SK-N-SH treated with all-trans-retinoic acid at 6 μM for 48 hours (cell line): ENCODE results near the gene UBE2L6.

ENCODE experiments used
- ATAC-seq: fragments of 200-7000 bp; cut with Tn5 transposase; 3 replicates; pipeline ENCODE4 v1.9.1; 2020; ENCODE audit warnings: mild to moderate bottlenecking, moderate library complexity
- BACH2 ChIP-seq: fragments of 250-450 bp; sonication (Bioruptor Pico); IDR thresholded peaks from 2 replicates; pipeline ENCODE4 v1.9.0; 2021; ENCODE audit warnings: mild to moderate bottlenecking, borderline replicate concordance
- CSDC2 ChIP-seq: fragments of 250-450 bp; sonication (Bioruptor Pico); IDR thresholded peaks from 2 replicates; pipeline ENCODE4 v1.5.0; 2020; ENCODE audit warnings: mild to moderate bottlenecking, moderate library complexity
- ESRRG ChIP-seq: fragments of 250-450 bp; sonication (Bioruptor Pico); IDR thresholded peaks from 2 replicates; pipeline ENCODE4 v1.6.1; 2021; ENCODE audit warnings: mild to moderate bottlenecking
- GLIS3 ChIP-seq: fragments of 250-450 bp; sonication (Bioruptor Pico); IDR thresholded peaks from 2 replicates; pipeline ENCODE4 v1.5.0; 2020; ENCODE audit warnings: mild to moderate bottlenecking, moderate library complexity
- ISL1 ChIP-seq: fragments of 250-450 bp; sonication (Bioruptor Pico); IDR thresholded peaks from 2 replicates; pipeline ENCODE4 v2.1.2; 2022; ENCODE audit warnings: mild to moderate bottlenecking, moderate library complexity
- OSR1 ChIP-seq: fragments of 250-450 bp; sonication (Bioruptor Pico); IDR thresholded peaks from 2 replicates; pipeline ENCODE4 v1.8.0; 2022; ENCODE audit warnings: moderate library complexity, mild to moderate bottlenecking, inconsistent platforms
- PPARA ChIP-seq: fragments of 250-450 bp; sonication (Bioruptor Pico); IDR thresholded peaks from 2 replicates; pipeline ENCODE4 v1.5.0; 2020; ENCODE audit warnings: mild to moderate bottlenecking, borderline replicate concordance
- RARB ChIP-seq: fragments of 250-450 bp; sonication (Bioruptor Pico); IDR thresholded peaks from 2 replicates; pipeline ENCODE4 v1.8.0; 2021; ENCODE audit warnings: mild to moderate bottlenecking, moderate library complexity
- SNAI2 ChIP-seq: fragments of 250-450 bp; sonication (Bioruptor Pico); IDR thresholded peaks from 2 replicates; pipeline ENCODE4 v1.5.0; 2020; ENCODE audit warnings: mild to moderate bottlenecking, moderate library complexity
- TCF4 ChIP-seq: fragments of 250-450 bp; sonication (Bioruptor Pico); IDR thresholded peaks from 2 replicates; pipeline ENCODE4 v1.8.0; 2021; ENCODE audit warnings: mild to moderate bottlenecking, moderate library complexity, borderline replicate concordance
- TOX ChIP-seq: fragments of 250-450 bp; sonication (Bioruptor Pico); IDR thresholded peaks from 2 replicates; pipeline ENCODE4 v1.8.0; 2021; ENCODE audit warnings: mild to moderate bottlenecking, moderate library complexity, borderline replicate concordance
- ZC3H10 ChIP-seq: fragments of 250-450 bp; sonication (Bioruptor Pico); IDR thresholded peaks from 2 replicates; pipeline ENCODE4 v1.5.1; 2021; ENCODE audit warnings: mild to moderate bottlenecking, moderate library complexity
- ZFP3 ChIP-seq: fragments of 250-450 bp; sonication (Bioruptor Pico); IDR thresholded peaks from 2 replicates; pipeline ENCODE4 v1.5.0; 2020; ENCODE audit warnings: mild to moderate bottlenecking, moderate library complexity
- ZFP30 ChIP-seq: fragments of 450-650 bp; formaldehyde crosslinking; IDR thresholded peaks from 2 replicates; pipeline ENCODE4 v1.5.0; 2022; ENCODE audit warnings: mild to moderate bottlenecking, moderate library complexity
- ZNF565 ChIP-seq: fragments of 450-650 bp; formaldehyde crosslinking; conservative IDR thresholded peaks from 2 replicates; pipeline ENCODE4 v1.5.0; 2020; ENCODE audit warnings: low read depth, mild to moderate bottlenecking, moderate library complexity
- ZNF70 ChIP-seq: fragments of 450-650 bp; formaldehyde crosslinking; IDR thresholded peaks from 2 replicates; pipeline ENCODE4 v1.5.0; 2020; ENCODE audit warnings: mild to moderate bottlenecking, moderate library complexity
- ZNF8 ChIP-seq: fragments of 450-650 bp; formaldehyde crosslinking; IDR thresholded peaks from 2 replicates; pipeline ENCODE4 v1.5.0; 2020; ENCODE audit warnings: mild to moderate bottlenecking, moderate library complexity
- TF ChIP-seq, protein P1 (sequence below): fragments of 250-450 bp; sonication (Bioruptor Pico); IDR thresholded peaks from 2 replicates; pipeline ENCODE4 v1.5.0; 2020; ENCODE audit warnings: mild to moderate bottlenecking, moderate library complexity
- TF ChIP-seq, protein P2 (sequence below): fragments of 250-450 bp; sonication (Bioruptor Pico); IDR thresholded peaks from 2 replicates; pipeline ENCODE4 v1.5.1; 2020; ENCODE audit warnings: low read depth, mild to moderate bottlenecking, moderate library complexity
- TF ChIP-seq, protein P3 (sequence below): fragments of 250-450 bp; sonication (Bioruptor Pico); IDR thresholded peaks from 2 replicates; pipeline ENCODE4 v1.8.0; 2021; ENCODE audit warnings: low read depth, mild to moderate bottlenecking, moderate library complexity, borderline replicate concordance
- TF ChIP-seq, protein P4 (sequence below): fragments of 250-450 bp; sonication (Bioruptor Pico); IDR thresholded peaks from 2 replicates; pipeline ENCODE4 v1.5.1; 2021; ENCODE audit warnings: mild to moderate bottlenecking, moderate library complexity
- TF ChIP-seq, protein P5 (sequence below): fragments of 250-450 bp; sonication (Bioruptor Pico); IDR thresholded peaks from 2 replicates; pipeline ENCODE4 v1.8.0; 2020; ENCODE audit warnings: mild to moderate bottlenecking, moderate library complexity, borderline replicate concordance

Gene UBE2L6

DNA sequence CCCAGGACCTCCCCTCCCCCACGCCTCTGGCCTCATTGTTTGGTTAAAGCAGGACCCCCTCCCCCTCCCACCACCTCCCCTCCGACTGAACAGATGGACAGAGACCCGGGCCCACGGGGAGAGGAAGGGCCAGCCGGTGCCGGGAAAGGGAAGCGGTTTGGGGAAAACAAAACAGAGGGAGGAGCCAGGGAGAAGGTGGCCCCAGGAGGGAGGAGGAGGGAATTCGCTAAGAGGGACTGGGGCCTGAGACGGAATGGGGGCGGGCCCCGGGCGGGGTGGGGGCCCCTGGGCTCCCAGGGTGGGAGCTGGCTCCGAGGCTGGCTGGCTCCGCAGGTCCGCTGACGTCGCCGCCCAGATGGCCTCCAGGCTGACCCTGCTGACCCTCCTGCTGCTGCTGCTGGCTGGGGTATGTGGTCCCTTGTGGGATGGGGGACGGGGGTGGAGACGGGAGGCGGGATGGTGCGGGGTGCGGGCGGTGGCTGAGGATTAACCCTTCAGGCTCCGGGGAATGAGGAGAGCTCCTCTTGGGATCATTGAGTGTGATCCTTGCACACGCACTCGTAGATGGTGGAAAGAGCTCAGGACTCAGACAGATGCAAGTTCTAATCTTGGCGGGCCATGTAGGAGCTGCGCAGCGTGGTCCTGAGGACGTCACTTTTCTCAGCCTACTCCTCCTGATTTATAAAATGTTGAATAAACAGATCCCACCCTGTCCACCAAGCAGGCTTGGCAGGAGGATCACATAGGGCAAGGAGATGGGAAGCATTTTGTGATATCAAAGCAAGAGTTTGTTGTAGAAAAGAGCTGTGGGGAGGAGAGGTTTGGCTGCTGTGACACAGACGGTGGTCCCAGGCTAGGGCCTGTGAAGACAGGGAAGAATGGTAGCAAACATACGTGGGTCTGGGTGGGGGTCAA, 30.7 kb upstream of the UBE2L6 start:
- TF ChIP-seq GLIS3, result no peak
- TF ChIP-seq ZNF8 (CRISPR knock-in tag), result no peak
- no peak for TF ChIP-seq ZFP3 (CRISPR knock-in tag)
- TF ChIP-seq SNAI2 (CRISPR knock-in tag), result no peak
- no peak for TF ChIP-seq BACH2
- no peak for TF ChIP-seq ZNF565 (CRISPR knock-in tag)
- TF ChIP-seq ZC3H10 (CRISPR knock-in tag), result no peak
- TF ChIP-seq TOX, result no peak
- no peak for TF ChIP-seq ZFP30 (CRISPR knock-in tag)
- TF ChIP-seq, protein P1, sequence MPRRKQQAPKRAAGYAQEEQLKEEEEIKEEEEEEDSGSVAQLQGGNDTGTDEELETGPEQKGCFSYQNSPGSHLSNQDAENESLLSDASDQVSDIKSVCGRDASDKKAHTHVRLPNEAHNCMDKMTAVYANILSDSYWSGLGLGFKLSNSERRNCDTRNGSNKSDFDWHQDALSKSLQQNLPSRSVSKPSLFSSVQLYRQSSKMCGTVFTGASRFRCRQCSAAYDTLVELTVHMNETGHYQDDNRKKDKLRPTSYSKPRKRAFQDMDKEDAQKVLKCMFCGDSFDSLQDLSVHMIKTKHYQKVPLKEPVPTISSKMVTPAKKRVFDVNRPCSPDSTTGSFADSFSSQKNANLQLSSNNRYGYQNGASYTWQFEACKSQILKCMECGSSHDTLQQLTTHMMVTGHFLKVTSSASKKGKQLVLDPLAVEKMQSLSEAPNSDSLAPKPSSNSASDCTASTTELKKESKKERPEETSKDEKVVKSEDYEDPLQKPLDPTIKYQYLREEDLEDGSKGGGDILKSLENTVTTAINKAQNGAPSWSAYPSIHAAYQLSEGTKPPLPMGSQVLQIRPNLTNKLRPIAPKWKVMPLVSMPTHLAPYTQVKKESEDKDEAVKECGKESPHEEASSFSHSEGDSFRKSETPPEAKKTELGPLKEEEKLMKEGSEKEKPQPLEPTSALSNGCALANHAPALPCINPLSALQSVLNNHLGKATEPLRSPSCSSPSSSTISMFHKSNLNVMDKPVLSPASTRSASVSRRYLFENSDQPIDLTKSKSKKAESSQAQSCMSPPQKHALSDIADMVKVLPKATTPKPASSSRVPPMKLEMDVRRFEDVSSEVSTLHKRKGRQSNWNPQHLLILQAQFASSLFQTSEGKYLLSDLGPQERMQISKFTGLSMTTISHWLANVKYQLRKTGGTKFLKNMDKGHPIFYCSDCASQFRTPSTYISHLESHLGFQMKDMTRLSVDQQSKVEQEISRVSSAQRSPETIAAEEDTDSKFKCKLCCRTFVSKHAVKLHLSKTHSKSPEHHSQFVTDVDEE (CRISPR knock-in tag), result no peak
- TF ChIP-seq RARB (CRISPR knock-in tag), result no peak
- TF ChIP-seq, protein P2, sequence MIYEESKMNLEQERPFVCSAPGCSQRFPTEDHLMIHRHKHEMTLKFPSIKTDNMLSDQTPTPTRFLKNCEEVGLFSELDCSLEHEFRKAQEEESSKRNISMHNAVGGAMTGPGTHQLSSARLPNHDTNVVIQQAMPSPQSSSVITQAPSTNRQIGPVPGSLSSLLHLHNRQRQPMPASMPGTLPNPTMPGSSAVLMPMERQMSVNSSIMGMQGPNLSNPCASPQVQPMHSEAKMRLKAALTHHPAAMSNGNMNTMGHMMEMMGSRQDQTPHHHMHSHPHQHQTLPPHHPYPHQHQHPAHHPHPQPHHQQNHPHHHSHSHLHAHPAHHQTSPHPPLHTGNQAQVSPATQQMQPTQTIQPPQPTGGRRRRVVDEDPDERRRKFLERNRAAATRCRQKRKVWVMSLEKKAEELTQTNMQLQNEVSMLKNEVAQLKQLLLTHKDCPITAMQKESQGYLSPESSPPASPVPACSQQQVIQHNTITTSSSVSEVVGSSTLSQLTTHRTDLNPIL (CRISPR knock-in tag), result no peak
- no peak for TF ChIP-seq ZNF70
- TF ChIP-seq, protein P3, sequence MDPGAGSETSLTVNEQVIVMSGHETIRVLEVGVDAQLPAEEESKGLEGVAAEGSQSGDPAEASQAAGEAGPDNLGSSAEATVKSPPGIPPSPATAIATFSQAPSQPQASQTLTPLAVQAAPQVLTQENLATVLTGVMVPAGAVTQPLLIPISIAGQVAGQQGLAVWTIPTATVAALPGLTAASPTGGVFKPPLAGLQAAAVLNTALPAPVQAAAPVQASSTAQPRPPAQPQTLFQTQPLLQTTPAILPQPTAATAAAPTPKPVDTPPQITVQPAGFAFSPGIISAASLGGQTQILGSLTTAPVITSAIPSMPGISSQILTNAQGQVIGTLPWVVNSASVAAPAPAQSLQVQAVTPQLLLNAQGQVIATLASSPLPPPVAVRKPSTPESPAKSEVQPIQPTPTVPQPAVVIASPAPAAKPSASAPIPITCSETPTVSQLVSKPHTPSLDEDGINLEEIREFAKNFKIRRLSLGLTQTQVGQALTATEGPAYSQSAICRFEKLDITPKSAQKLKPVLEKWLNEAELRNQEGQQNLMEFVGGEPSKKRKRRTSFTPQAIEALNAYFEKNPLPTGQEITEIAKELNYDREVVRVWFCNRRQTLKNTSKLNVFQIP, result no peak
- TF ChIP-seq, protein P4, sequence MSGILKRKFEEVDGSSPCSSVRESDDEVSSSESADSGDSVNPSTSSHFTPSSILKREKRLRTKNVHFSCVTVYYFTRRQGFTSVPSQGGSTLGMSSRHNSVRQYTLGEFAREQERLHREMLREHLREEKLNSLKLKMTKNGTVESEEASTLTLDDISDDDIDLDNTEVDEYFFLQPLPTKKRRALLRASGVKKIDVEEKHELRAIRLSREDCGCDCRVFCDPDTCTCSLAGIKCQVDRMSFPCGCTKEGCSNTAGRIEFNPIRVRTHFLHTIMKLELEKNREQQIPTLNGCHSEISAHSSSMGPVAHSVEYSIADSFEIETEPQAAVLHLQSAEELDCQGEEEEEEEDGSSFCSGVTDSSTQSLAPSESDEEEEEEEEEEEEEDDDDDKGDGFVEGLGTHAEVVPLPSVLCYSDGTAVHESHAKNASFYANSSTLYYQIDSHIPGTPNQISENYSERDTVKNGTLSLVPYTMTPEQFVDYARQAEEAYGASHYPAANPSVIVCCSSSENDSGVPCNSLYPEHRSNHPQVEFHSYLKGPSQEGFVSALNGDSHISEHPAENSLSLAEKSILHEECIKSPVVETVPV (CRISPR knock-in tag), result no peak
- no peak for TF ChIP-seq ISL1 (CRISPR knock-in tag)
- ATAC-seq, result peak; percentile 88

DNA sequence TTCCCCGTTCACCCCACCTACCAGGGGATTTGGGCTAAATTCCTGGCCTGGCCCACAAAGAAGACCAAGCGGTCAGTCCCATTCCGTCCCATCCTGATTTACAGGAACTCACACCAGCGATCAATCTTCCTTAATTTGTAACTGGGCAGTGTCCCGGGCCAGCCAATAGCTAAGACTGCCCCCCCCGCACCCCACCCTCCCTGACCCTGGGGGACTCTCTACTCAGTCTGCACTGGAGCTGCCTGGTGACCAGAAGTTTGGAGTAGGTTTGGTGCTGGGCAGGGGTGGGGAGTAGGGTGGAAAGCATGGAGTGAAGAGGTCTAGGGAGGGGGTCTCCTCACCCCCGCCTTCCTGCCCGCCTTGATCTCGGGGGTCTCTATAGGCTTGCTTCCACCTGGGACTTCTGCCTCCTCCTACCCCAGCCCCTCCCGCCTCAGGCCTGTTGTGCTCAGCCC, 30.0 kb upstream of the UBE2L6 start, which contains the start of gene SERPING1:
TSS of gene SERPING1 (plus strand) at position 225 of the 455 bp plus-strand sequence. CDS start 586 bp downstream, outside the sequence.
- ATAC-seq, result peak; percentile 23; the same call in 2 of the 3 replicates
- TF ChIP-seq, protein P3, result no peak
- TF ChIP-seq TOX (no peak), OSR1 (no peak), ZFP3 (CRISPR knock-in tag) (no peak), CSDC2 (CRISPR knock-in tag) (no peak), ESRRG (CRISPR knock-in tag) (no peak), PPARA (CRISPR knock-in tag) (no peak), TCF4 (CRISPR knock-in tag) (no peak)
- TF ChIP-seq, protein P5, sequence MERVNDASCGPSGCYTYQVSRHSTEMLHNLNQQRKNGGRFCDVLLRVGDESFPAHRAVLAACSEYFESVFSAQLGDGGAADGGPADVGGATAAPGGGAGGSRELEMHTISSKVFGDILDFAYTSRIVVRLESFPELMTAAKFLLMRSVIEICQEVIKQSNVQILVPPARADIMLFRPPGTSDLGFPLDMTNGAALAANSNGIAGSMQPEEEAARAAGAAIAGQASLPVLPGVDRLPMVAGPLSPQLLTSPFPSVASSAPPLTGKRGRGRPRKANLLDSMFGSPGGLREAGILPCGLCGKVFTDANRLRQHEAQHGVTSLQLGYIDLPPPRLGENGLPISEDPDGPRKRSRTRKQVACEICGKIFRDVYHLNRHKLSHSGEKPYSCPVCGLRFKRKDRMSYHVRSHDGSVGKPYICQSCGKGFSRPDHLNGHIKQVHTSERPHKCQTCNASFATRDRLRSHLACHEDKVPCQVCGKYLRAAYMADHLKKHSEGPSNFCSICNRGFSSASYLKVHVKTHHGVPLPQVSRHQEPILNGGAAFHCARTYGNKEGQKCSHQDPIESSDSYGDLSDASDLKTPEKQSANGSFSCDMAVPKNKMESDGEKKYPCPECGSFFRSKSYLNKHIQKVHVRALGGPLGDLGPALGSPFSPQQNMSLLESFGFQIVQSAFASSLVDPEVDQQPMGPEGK (CRISPR knock-in tag), result no peak
